ENCODE data around the gene CPM. TPM values are rescaled to one million over a fixed set of nuclear protein-coding genes. Genes with fewer than 3 reads are reported as not detected.
A peak's percentile ranks its signal among the peaks of the same experiment; 100 is the strongest.

The CPM gene
- total RNA-seq, 4 donors from 2014 or later = 25.7 to 60.4 (median 43.2) TPM

GRCh38 chr12:68957273-68957672, 24.3 kb upstream of the CPM start:
- Histone ChIP-seq H3K36me3 (no peaks in the 10 kb centered on the region), H3K4me1 (peaks cover 0 to 12% of the 10 kb centered on the region in 2 donors), H3K27ac (no peak overlapping the region), H3K27me3 (no peaks in the 10 kb centered on the region), H3K4me3 (replicated peaks in 1 of 3) (no peak overlapping the region), H3K9me3 (no peaks in the 10 kb centered on the region)
- no peak for DNase-seq
- intact Hi-C loops (cut with DNase I) = no loop called here
- TF ChIP-seq, protein P1, sequence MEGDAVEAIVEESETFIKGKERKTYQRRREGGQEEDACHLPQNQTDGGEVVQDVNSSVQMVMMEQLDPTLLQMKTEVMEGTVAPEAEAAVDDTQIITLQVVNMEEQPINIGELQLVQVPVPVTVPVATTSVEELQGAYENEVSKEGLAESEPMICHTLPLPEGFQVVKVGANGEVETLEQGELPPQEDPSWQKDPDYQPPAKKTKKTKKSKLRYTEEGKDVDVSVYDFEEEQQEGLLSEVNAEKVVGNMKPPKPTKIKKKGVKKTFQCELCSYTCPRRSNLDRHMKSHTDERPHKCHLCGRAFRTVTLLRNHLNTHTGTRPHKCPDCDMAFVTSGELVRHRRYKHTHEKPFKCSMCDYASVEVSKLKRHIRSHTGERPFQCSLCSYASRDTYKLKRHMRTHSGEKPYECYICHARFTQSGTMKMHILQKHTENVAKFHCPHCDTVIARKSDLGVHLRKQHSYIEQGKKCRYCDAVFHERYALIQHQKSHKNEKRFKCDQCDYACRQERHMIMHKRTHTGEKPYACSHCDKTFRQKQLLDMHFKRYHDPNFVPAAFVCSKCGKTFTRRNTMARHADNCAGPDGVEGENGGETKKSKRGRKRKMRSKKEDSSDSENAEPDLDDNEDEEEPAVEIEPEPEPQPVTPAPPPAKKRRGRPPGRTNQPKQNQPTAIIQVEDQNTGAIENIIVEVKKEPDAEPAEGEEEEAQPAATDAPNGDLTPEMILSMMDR (IDR thresholded peaks at IDR 0.05) = no peak
- no peak for TF ChIP-seq POLR2A (IDR thresholded peaks at IDR 0.05)

DNA sequence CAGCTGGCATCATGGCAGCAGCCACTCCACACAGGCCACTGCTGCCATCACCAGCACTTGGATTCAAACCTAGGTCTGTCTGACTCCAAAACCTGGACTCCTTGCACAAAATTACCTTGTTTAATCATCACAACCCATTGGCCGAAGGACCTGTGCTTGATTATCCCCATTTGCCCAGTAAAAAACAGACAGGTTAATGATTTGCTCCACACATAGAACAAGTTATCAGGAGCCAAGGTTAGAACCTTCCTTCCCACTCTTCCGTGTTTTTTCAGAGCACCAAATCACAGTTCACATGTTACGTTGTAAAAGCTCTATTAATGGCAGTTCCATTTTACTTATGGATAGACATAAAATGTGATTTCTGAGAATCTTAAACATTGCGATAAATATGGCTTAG, 23.5 kb upstream of the CPM start:
- H3K27ac ChIP-seq = no peak overlapping the region
- no peaks in the 10 kb centered on the region for H3K27me3 ChIP-seq
- H3K4me3 ChIP-seq (replicated peaks in 1 of 3) = no peak overlapping the region
- TF ChIP-seq POLR2A (IDR thresholded peaks at IDR 0.05) = no peak
- TF ChIP-seq, protein P1 (IDR thresholded peaks at IDR 0.05) = no peak
- peaks cover 0 to 12% of the 10 kb centered on the region in 2 donors for H3K4me1 ChIP-seq
- DNase-seq = no peak
- H3K9me3 ChIP-seq = no peaks in the 10 kb centered on the region
- intact Hi-C loops (cut with DNase I) = no loop called here
- WGBS, 2 donors = 96 to 98% methylated on average over 4 of the region's 4 CpGs
- no peaks in the 10 kb centered on the region for H3K36me3 ChIP-seq

GRCh38 chr12:68954811-68955210, 21.8 kb upstream of the CPM start:
- no peak for DNase-seq
- 82 to 90% methylated on average over 3 to 7 of the region's 7 CpGs for WGBS, 2 donors
- Histone ChIP-seq H3K27me3 (no peaks in the 10 kb centered on the region), H3K4me1 (peaks cover 0 to 12% of the 10 kb centered on the region in 2 donors), H3K4me3 (replicated peaks in 1 of 3) (no peak overlapping the region), H3K9me3 (no peaks in the 10 kb centered on the region), H3K27ac (no peak overlapping the region), H3K36me3 (no peaks in the 10 kb centered on the region)
- TF ChIP-seq, protein P1 (IDR thresholded peaks at IDR 0.05) = no peak
- no peak for TF ChIP-seq POLR2A (IDR thresholded peaks at IDR 0.05)
- intact Hi-C loops (cut with DNase I) = no loop called here

DNA sequence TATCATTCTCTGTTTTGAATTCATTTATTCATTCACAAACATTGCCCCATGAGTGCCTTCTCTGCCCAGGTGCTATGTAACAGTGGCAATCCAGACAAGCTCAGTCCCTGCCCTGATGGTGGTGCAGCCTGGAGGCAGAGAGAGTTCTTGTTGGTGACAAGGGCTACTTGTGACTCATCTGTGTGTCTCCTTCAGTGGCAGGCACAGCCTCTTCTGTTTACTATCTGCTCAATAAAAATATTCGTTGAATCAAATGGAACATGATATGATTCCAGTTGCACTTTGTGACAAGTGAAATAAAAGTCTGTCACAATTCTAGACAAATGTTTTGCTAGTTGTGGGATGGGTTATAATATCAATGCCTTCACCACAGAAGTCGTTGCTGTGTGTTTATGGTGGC, 20.6 kb upstream of the CPM start:
- TF ChIP-seq, protein P1 (IDR thresholded peaks at IDR 0.05) = no peak
- TF ChIP-seq POLR2A (IDR thresholded peaks at IDR 0.05) = no peak
- Histone ChIP-seq H3K4me1 (peaks cover 0 to 12% of the 10 kb centered on the region in 2 donors), H3K36me3 (no peaks in the 10 kb centered on the region), H3K27ac (no peak overlapping the region), H3K27me3 (no peaks in the 10 kb centered on the region), H3K9me3 (no peaks in the 10 kb centered on the region), H3K4me3 (replicated peaks in 1 of 3) (no peak overlapping the region)
- no peak for DNase-seq
- intact Hi-C loops (cut with DNase I) = no loop called here
- 69 to 79% methylated on average over 2 of the region's 2 CpGs for WGBS, 2 donors

- no peaks in the 10 kb centered on the region for H3K36me3 ChIP-seq
- no peaks in the 10 kb centered on the region for H3K9me3 ChIP-seq
- intact Hi-C loops (cut with DNase I) = no loop called here
- no peaks in the 10 kb centered on the region for H3K27me3 ChIP-seq
- whole genome bisulfite sequencing, 2 donors = 67 to 69% methylated on average over 6 of the region's 6 CpGs
- peaks cover 0 to 12% of the 10 kb centered on the region in 2 donors for H3K4me1 ChIP-seq
- peak overlapping the region in 2 of 3 donors; percentile 17 to 39 for H3K27ac ChIP-seq
- TF ChIP-seq POLR2A (IDR thresholded peaks at IDR 0.05) = no peak
- TF ChIP-seq, protein P1 (IDR thresholded peaks at IDR 0.05) = no peak
- no peak overlapping the region for H3K4me3 ChIP-seq (replicated peaks in 1 of 3)
- no peak for DNase-seq
These were observed 18.7 kb upstream of the CPM start for GRCh38 chr12:68951652-68952051.
